Femur (tissue), 1 donor: ENCODE data around the gene PPP6R3.

ENCODE experiments used
- DNase-seq: peaks from one replicate; pipeline ENCODE4 v3.0.0-alpha.2; 2017

The PPP6R3 gene

GRCh38 chr11:68655806-68656205 lies 195.3 kb downstream of the PPP6R3 start:
- no peak for DNase-seq

DNA sequence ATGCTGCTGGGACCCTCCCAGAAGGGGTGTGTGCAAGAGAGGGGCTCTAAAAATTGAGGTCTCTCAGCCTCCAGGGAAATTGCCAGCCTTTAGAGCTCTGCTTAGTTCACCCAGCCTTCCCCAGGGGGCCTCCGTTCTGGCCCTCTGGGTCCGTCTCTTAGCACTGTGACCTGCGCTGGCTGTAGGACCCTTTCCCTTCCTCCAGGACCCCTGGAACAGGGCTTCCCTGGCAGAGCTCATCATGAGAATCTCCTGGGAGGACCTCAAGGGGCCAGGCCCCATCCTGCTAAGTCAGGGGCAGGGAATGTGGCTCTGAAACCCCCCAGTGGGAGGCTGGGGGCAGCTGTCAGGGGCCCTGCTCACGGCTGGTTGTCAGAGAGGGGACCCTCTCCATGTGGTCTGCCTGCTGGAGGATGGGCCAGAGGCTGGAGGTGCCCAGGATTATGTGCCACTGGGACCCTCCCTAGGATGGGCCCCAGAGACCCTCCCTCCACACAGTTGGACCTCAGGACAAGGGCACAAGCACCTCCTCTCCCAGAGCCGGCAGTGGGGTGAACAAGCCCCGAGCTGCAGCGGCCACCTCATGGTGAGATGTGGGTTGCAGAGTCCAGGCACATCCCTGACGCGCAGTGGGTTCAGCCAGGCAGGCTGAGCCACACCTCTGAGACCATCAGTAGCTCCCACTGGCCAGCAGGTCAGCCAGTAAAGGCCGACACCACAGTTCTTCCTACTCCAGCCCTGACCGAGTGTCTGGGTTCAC lies 196.6 kb downstream of the PPP6R3 start:
- no peak for DNase-seq

DNA sequence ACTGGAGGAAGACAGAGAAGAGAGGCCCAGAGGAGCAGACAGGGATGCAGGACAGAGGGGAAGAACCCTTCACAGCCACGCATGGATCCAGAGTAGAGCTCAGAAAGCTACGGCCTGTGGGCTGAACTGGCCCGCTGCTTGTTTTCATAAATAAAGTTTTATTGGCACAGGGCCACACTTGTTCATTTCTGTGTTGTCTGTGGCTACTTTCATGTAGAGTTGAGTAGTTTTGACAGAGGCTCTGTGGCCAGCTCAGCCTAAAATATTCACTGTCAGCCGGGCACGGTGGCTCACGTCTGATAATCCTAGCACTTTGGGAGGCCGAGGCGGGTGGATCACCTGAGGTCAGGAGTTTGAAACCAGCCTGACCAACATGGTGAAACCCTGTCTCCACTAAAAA lies 197.5 kb downstream of the PPP6R3 start:
- no peak for DNase-seq

DNA sequence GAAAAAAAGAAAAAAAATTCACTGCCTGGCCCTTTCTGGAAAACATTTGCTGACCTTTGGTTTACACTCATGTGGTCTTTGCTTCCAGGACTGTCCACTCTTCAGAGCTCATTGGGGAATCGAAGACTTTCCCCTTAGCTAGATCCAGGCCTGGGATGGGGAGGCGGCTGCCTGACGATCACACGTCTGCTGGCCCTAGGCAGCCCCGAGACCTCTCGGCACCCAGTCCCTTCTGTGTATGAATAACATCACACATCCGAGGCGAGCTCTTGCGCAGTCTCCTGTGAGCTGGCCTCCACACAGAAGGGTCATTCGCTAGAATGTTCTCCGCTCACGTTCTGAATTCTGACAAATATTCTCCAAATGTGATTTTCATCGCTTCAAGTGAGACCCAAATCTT lies 198.1 kb downstream of the PPP6R3 start:
- DNase-seq: no peak

GRCh38 chr11:68659158-68659921 lies 198.8 kb downstream of the PPP6R3 start:
- DNase-seq: peak; percentile 85

DNA sequence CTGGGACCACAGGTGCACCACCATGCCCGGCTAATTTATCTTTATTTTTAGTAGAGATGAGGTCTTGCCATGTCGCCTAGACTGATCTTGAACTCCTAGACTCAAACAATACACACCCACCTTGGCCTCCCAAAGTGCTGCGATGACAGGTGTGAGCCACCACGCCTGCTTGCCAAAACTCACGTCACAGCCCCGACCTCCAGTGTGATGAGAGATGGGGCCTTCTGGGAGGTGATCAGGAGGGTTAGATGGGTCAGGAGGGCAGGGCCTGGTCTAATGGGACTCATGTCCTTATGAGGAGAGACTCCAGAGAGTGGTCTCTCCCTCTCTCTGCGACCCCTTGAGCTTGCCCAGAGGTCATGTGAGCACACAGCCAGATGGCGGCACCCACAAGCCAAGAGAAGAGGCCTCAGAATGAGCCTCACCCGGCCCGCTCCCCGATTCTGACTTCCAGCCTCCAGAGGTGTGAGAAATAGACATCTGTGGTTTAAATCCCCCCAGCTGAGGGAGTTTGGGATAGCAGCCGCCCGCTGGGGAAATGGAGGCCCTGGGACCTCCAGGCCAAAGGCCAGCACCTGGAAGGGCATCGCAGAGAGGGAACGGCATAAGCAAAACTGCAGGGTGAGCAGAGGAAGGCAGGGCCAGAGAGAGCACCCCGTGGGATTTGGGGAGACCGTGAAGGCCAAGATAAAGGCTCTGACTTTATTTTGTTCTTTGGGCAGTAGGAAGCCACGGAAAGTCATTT lies 199.7 kb downstream of the PPP6R3 start:
- no peak for DNase-seq

- no peak for DNase-seq
These were observed 200.5 kb downstream of the PPP6R3 start for GRCh38 chr11:68661014-68661413.

- DNase-seq: no peak
These were observed 201.4 kb downstream of the PPP6R3 start for GRCh38 chr11:68661697-68662603.

DNA sequence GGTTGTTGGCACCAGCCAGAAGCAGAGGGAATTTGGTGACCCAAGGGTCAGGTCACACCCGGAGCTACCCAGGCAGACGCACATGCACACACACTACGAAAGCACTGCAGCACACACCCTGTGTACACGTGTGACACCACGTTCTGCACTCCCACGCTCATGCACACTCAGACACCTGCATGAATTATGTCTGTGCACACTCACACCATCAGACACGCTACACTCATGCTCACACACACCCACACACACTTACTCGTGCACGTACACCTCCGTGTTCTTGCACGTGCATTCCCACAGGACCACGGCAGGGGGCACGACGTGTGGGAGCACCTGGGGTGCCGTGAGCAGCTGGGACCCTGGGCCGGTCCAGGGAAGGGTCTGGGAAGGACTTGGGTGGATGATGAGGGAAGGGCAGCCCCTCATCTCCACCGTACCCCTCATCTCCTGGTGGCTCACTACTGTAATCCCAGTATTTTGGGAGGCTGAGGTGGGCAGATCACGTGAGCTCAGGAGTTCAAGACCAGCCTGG lies 203.0 kb downstream of the PPP6R3 start:
- no peak for DNase-seq

GRCh38 chr11:68664141-68664540 lies 203.6 kb downstream of the PPP6R3 start:
- DNase-seq: no peak

DNA sequence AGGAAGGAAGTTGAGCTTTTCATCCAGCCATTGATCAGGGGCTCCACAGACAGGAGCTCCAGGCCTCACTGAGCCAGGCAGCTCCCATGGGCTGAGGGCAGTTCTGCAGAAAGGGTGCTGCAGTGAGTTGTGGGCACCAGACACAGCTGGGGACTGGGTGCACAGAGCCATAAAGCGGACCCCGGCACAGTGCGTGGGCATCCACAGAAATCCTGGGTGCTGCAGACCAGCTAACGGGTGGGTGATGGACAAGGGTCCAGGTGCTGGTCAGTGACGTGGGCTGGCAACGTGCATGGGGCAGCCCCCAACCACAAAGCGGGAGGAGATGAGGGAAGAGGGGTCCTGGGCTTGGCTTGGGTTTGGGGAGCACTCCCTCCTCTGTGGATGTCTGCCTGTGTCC lies 204.4 kb downstream of the PPP6R3 start:
- DNase-seq: no peak
